CD4-positive, alpha-beta T cell treated with Interleukin-17A for 1 hour (primary cell): ENCODE results near the gene CCNL1.

Experiments
- DNase-seq: peaks from one replicate; pipeline ENCODE4 v3.0.0-alpha.2; 2020

Gene CCNL1

DNA sequence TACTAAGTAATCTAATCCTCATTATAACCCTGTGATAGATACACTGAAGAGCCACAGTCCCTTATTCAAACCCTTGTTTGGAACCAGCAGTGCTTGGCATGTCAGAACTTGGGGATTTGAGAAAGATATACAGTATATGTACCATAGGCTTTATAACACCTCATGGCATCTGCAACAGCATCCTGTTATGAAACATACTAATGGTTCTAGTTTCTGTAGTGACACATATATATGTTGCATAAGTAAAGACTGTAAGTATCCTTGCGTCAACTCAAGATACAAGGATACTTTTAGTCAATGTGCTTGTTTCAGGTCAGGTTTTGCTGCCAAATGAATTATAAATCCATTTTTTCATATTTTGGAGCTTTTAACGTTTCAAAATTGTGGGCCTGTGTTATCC lies 58.5 kb downstream of the CCNL1 start:
- DNase-seq, result no peak

DNA sequence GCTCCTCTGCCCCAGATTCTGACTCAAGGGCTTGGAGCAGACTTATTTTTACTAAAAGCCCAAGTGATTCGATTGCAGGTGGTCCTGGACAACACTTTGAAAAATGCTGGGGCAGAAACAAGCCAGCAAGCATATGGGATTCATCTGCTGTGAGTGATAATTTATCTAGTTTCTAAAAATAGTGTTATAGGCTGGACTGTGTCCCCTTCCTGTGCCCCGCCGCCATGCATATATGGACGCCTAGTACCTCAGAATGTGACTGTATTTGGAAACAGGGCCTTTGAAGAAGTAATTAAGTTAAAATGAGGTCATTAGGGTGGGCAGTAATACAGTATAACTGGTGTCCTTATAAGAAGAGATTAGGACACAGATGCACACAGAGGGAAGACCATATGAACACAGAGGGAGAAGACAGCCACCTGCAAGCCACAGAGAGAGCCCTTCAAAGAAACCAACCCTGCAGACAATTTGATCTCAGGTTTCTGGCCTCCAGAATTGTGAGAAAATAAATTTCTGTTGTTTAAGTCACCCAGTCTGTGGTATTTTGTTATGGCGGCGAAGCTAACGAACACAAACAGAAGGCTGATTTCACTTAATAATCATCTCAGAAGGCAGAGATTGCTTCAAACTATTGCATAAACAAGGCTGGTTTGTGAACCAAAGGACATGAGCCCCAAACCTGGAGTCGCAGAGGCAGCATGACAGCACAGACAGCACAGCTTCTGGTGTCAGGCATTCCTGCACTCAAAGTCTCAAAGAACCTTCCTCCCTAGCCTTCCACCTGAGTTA lies 59.1 kb downstream of the CCNL1 start:
- DNase-seq, result no peak

DNA sequence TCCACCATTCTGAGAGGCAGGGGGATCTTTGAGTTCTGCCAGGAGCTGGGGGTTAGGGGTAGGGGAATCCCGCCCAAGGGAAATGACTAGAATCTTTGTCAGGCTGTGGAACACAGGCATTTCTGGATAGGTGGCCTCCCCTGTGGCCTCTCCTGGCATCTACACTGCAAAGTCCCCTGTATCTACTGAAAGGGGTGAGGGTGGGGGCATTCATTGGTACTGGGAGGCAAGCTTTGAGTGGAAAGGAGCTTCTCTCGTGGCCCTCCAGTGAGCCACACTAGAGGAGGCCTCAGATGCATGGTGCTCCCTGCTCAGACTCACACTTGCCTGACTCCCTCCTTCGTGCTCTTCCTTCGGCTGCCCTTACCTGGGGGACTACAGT lies 59.9 kb downstream of the CCNL1 start:
- no peak for DNase-seq

DNA sequence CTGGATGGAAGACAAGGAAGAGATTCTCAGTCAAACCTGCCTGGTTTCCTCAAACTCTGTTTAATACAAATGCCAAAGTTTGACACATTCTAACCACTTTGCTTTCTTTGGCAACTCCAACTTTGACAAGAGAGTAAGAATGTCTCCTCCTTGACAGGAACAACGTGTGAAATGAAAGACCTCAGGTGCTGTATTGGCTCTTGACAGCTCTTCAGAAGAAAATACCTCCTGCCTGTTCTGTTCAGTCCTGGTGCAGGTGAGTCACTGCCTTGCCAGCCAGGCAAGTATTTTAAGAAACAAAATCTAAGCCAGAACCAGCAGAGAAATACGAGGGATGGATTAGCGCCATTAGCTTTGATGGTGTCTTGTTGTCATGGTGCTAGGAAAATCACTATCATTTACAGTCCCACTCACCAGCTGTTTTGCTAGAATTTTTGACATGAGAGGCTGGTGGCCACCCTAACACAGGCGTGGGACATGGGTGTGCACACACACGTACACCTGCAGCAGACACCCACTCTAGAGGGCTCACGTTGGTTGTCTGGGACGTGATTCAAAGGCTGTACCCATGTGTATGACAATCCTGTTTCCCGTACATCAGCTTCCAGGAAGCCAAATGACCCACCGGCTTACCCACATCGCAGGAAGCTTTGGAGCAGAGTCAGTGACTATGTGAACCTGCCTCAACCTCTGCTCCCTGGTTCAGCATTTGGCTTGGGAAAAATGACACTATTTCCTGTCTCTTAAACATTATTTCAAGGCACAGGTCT lies 60.4 kb downstream of the CCNL1 start:
- DNase-seq, result no peak

DNA sequence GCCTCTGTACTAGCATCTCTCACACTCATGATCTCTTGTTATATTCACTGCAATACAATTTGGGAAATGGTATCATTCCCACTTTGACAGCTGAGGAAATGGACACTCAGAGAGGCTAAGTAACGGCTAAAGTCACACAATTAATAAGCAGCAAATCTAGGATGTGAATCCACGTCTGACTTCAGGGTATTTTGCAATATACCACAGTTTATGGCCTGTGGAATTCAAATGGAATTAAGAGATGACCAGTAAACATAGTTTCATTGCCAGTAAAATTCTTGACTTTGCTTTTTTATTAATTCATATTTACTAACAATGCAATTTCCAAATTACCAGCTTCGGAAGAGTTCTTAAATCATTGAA lies 61.1 kb downstream of the CCNL1 start:
- no peak for DNase-seq

DNA sequence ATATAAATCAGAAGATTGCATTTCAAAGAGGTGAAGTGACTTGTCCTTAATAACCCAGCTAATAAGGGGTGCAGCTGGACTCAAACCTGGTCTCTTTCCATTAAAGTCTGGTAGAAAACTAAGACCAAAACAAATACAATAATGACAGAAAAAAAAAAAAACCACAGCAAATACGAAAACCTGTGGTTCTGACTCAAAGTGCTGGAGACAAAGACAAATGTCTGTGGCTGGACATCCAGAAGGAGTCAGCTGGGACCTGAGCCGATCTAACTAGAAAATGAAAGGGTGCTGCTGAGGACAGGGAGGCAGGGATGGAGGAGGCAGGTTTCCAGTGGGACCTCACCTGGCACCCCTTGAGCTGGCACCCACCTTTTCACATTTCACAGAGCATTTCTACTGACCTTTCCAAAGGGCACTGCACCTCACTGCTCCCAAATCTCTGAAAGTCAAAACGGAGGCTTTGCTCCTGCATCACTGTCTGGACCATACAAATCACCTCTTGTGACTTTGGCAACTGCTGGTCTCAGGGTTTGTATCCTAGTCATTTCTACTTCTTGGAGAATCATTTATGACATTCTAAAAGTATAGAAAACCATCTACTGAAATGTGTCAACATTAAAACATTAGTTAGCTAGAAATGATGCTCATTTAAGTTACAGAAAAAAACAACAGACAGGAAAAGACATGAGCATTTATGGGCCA lies 61.7 kb downstream of the CCNL1 start:
- no peak for DNase-seq
